Measurements from ENCODE around the gene FANCC. TPM values are rescaled to one million over a fixed set of nuclear protein-coding genes. Genes with fewer than 3 reads are reported as not detected.

The FANCC gene
- polyA plus RNA-seq, 4 donors, result 21.5 to 27.0 (median 24.3) TPM

- peak in 3 of 4 donors; percentile 64 to 71 (median 71) for DNase-seq (ENCODE audit: low read depth in 4 of 4, low spot score in 3 of 4)
These were observed 261.5 kb downstream of the FANCC start for GRCh38 chr9:95055851-95056551.

- no peak for DNase-seq (ENCODE audit: low read depth in 4 of 4, low spot score in 3 of 4)
These were observed 262.1 kb downstream of the FANCC start for GRCh38 chr9:95055334-95055850.

GRCh38 chr9:95053611-95054570, 263.6 kb downstream of the FANCC start:
- no peak for DNase-seq (ENCODE audit: low read depth in 4 of 4, low spot score in 3 of 4)

GRCh38 chr9:95049761-95050160, 267.7 kb downstream of the FANCC start:
- no peak for DNase-seq (ENCODE audit: low read depth in 4 of 4, low spot score in 3 of 4)

Other genes with a start within 250 kb of the FANCC start
- gene PTCH1, start 199.3 kb upstream of the FANCC start, polyA plus RNA-seq (ENCODE audit: insufficient read length in 4 of 4), result 10 to 100 TPM; 24.9 to 36.8 (median 33.0) TPM